Duodenal mucosa (tissue), 2 donors: ENCODE measurements around the gene TAF4B.

Source experiments
- H3K27ac ChIP-seq: one replicate; pipeline ENCODE4 v1.7.0; 2013; ENCODE audit warnings: low read depth, low read length
- H3K27me3 ChIP-seq, 2 donors: one replicate each; pipeline ENCODE4 v1.7.0; 2013; ENCODE audit warnings: low read length in 2 of 2, control low read depth in 1 of 2; ENCODE audit not compliant: insufficient read depth in 2 of 2, control insufficient read depth in 1 of 2
- H3K36me3 ChIP-seq, 2 donors: one replicate each; pipeline ENCODE4 v1.7.0; 2013; ENCODE audit warnings: low read length in 2 of 2, control low read depth in 1 of 2; ENCODE audit not compliant: insufficient read depth in 2 of 2, control insufficient read depth in 1 of 2
- H3K4me1 ChIP-seq, 2 donors: one replicate each; pipeline ENCODE4 v1.7.0; 2013; ENCODE audit warnings: low read length in 2 of 2, control low read depth in 1 of 2; ENCODE audit not compliant: insufficient read depth in 2 of 2, control insufficient read depth in 1 of 2
- H3K4me3 ChIP-seq, 2 donors: one replicate each; pipeline ENCODE4 v1.7.0; 2013; ENCODE audit warnings: low read length in 2 of 2, low read depth in 1 of 2
- H3K9ac ChIP-seq, 2 donors: one replicate each; pipeline ENCODE4 v1.7.0; 2013; ENCODE audit warnings: low read length in 2 of 2, low read depth in 1 of 2
- H3K9me3 ChIP-seq, 2 donors: one replicate each; pipeline ENCODE4 v1.7.0; 2013; ENCODE audit warnings: low read length in 2 of 2, control low read depth in 1 of 2; ENCODE audit not compliant: control insufficient read depth in 1 of 2

TAF4B gene

DNA sequence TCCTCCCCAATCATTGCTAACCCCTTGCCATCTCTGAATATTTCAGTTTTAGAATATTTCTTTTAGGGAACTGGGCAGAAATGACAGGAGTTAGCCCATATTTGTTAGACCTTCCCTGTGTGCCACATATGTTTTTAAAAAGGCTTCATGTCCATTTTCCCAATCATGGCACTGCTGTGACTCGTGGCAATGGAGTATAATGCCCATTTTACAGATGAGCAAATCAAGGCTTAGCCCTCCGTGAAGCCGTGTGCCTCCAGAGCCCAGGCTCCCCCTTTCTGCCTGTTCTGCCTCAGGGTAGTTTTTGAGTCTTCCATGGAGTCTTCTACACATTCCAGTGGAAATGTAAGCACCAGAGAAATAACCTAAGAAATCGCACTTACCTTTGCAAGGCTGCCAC lies 192.0 kb downstream of the TAF4B start:
- Histone ChIP-seq H3K36me3 (no peaks in the 10 kb centered on the region), H3K27me3 (no peaks in the 10 kb centered on the region), H3K4me1 (no peaks in the 10 kb centered on the region), H3K4me3 (no peak overlapping the region), H3K9ac (no peak overlapping the region), H3K9me3 (no peaks in the 10 kb centered on the region), H3K27ac (no peak overlapping the region)

DNA sequence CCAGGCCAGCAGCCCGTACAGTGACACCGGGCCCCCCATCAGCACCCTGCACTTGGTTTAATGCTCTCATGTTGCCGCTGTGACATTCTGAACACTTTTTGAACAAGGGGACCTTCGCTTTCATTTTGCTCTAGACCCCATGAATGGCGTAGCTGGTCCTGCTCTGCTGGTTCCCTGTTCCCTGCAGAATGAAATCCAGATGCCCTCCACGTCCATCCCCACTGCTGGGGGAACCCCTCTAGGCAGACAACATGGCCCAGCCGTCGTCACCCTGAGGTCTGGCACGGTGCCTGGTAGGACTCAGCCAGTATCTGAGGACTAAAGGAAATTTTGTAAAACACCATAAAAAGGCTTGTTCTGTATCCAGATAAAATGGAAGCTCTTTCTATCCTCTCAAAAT lies 193.5 kb downstream of the TAF4B start:
- Histone ChIP-seq H3K4me1 (no peaks in the 10 kb centered on the region), H3K27ac (no peak overlapping the region)

DNA sequence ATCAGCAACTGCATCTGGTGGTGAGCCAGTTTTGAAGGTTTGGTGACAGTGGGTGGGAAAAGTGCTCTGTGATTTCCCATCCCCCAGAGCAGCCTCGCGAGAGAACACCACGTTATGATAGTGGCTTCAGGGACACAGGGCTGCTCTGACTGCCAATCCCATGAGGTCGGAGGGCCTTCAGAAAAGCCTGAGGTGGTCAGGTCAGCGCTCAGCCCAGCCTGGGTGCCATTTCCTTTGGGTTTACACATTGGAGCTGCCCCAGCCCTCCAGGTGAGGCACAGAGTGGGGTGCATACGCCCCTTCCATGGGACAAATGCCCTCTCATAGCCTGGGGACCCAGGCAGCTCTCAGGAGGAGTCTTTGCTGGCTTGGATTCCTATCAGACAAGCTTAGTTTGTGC lies 195.3 kb downstream of the TAF4B start:
- Histone ChIP-seq H3K4me3 (no peak overlapping the region), H3K9ac (no peak overlapping the region), H3K27me3 (no peaks in the 10 kb centered on the region), H3K9me3 (no peaks in the 10 kb centered on the region), H3K27ac (no peak overlapping the region), H3K4me1 (no peaks in the 10 kb centered on the region), H3K36me3 (no peaks in the 10 kb centered on the region)

More for the DNA sequence above, 193.5 kb downstream of the TAF4B start:
- no peak overlapping the region for H3K4me3 ChIP-seq
- H3K9ac ChIP-seq, result no peak overlapping the region
- H3K36me3 ChIP-seq, result no peaks in the 10 kb centered on the region
- H3K9me3 ChIP-seq, result no peaks in the 10 kb centered on the region
- H3K27me3 ChIP-seq, result no peaks in the 10 kb centered on the region

DNA sequence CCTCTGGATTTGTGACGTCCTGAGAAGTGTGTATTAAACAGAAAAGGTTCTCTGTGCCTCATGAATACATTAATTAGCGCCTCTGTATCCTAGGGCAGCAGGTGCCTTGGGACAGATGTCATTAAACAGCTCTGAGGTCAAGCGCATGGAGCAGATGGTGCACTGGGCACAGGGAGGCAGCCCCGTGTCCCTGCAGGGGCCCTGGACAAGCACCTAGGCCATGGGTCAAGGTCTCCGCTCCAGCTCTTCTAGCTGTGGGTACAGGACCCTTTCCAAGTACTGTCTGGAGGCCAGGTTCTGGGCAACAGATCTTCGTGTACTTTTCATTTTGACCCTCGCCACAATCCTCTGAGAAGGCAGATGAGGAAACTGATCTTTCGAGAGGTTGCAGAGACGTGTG lies 195.7 kb downstream of the TAF4B start:
- Histone ChIP-seq H3K27ac (no peak overlapping the region), H3K9me3 (no peaks in the 10 kb centered on the region), H3K9ac (no peak overlapping the region), H3K4me1 (no peaks in the 10 kb centered on the region), H3K27me3 (no peaks in the 10 kb centered on the region), H3K36me3 (no peaks in the 10 kb centered on the region), H3K4me3 (no peak overlapping the region)

DNA sequence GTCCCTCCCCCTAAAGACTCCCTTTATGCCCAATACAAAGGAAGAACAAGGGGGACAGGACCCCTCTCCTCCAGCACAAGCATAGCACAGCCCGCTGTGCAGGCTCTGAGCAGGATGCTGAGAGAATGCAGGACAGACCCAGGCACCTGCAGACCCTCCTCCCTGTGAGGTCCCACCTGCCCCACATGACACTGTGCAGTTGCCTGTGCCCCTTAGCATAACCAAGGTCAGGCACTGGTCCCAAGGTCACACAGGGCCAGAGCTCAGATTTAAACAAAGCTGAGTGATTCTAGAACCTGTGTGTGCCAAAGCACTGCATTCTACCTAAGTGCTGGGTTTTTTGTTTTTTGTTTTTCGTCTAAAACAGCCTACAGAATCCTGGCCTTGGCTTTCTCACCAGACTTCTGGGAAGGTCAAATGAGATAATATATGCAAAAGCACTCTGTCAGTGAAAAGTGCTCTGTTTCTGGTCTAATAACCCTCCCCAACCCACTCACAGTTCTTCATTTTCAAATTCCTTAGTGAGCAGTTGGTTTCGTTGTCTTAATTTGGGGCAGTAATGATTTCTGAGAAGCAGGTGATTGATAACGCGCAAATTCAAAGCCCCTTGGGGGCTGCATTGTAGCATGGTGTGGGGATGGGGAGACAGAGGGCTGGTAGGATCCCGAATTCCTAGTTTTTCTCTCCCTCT lies 196.4 kb downstream of the TAF4B start:
- H3K36me3 ChIP-seq, result no peaks in the 10 kb centered on the region
- H3K4me1 ChIP-seq, result no peaks in the 10 kb centered on the region
- H3K27ac ChIP-seq, result no peak overlapping the region
- H3K4me3 ChIP-seq, result no peak overlapping the region
- H3K9ac ChIP-seq, result no peak overlapping the region
- H3K9me3 ChIP-seq, result no peaks in the 10 kb centered on the region
- no peaks in the 10 kb centered on the region for H3K27me3 ChIP-seq

DNA sequence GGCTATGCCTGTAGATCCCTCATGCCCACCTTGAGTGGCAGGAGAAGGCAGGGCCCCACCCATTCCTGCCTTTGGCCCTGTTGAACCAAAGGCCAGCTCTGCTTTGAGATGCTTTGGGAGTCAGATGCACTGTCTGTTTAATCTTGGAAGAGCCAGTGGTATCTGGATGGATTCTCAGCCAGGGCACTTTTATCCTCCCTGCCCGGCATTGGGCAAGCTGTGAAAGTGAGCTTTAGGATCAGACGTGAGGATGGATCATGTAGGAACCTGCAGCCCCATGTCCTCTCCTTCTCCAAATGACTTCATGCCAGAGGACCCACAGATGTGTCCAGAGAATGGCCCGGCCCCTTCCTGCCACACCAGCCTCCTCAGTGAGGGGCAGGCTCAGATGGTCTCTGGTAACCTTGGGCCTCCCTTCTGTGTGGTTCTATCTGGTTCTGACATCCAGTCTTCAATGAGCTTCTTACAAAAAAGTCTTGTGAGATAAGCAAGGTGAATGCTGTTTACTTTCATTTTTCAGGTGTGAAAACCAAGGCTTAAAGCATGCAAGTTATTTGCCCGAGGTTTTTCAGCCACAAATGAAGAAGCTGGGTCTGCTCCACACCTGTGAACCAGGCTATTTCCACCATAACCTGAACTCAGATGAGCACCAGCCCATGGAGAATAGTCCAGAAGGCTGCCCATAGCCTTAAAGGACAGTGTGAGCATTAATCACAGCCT lies 198.3 kb downstream of the TAF4B start:
- H3K4me3 ChIP-seq, result no peak overlapping the region
- H3K27me3 ChIP-seq, result no peaks in the 10 kb centered on the region
- no peaks in the 10 kb centered on the region for H3K4me1 ChIP-seq

DNA sequence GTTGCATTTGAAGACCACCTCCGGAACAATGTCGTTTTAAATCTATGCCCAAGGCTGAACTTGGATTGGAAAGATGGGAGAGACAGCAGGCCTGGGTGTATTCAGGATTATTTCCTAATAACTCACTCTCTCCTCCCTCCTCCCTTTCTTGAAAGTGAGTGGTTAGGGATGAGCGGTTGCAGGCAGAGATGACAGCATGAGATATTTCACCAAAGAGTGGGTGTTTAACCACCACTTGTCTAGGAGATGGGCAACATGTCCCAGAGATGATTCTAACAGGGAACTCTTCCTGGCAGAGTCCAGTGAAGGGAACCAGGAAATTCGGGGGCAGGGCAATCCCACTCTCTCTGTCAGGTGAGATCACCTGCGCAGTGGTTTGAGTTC lies 198.9 kb downstream of the TAF4B start:
- no peaks in the 10 kb centered on the region for H3K9me3 ChIP-seq
- no peaks in the 10 kb centered on the region for H3K36me3 ChIP-seq
- no peak overlapping the region for H3K27ac ChIP-seq
- no peak overlapping the region for H3K9ac ChIP-seq
- H3K4me1 ChIP-seq, result no peaks in the 10 kb centered on the region
- H3K4me3 ChIP-seq, result no peak overlapping the region
- H3K27me3 ChIP-seq, result no peaks in the 10 kb centered on the region

More for the DNA sequence above, 198.3 kb downstream of the TAF4B start:
- Histone ChIP-seq H3K27ac (no peak overlapping the region), H3K36me3 (no peaks in the 10 kb centered on the region), H3K9ac (no peak overlapping the region), H3K9me3 (no peaks in the 10 kb centered on the region)

DNA sequence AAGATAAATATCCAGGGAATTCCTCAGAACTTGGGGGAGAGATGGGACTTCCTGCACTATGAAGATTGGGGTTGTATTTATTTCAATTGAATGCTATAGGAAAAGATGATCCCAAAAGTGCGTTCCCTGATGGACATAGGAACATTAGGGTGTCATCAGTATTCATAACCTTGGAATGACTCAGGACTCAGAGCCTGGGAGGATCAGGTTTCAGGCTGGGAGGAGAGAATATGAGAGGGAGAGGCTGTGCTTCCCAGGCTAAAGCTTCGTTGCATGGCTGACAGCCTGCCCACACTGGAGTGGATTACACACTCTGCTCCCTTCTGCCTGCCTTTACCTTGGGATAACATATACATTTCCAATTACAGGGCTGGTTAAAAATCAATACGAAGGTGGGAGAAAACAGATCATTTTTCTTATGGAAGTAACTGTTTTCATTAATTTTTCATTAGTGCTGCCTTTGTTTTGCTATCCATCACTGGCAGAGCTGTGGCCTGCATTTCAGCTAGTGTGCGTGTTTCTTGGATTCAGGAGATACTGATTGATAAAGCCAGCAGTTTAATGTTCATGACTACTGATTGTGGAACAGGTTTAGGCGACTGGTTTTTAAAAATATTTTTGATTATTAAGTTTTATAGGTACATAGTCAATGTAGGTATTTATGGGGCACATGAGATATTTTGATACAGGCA lies 203.4 kb downstream of the TAF4B start:
- H3K9me3 ChIP-seq, result no peaks in the 10 kb centered on the region
- no peaks in the 10 kb centered on the region for H3K4me1 ChIP-seq
- no peaks in the 10 kb centered on the region for H3K36me3 ChIP-seq
- H3K27ac ChIP-seq, result no peak overlapping the region
- H3K4me3 ChIP-seq, result no peak overlapping the region
- no peak overlapping the region for H3K9ac ChIP-seq
- H3K27me3 ChIP-seq, result no peaks in the 10 kb centered on the region

DNA sequence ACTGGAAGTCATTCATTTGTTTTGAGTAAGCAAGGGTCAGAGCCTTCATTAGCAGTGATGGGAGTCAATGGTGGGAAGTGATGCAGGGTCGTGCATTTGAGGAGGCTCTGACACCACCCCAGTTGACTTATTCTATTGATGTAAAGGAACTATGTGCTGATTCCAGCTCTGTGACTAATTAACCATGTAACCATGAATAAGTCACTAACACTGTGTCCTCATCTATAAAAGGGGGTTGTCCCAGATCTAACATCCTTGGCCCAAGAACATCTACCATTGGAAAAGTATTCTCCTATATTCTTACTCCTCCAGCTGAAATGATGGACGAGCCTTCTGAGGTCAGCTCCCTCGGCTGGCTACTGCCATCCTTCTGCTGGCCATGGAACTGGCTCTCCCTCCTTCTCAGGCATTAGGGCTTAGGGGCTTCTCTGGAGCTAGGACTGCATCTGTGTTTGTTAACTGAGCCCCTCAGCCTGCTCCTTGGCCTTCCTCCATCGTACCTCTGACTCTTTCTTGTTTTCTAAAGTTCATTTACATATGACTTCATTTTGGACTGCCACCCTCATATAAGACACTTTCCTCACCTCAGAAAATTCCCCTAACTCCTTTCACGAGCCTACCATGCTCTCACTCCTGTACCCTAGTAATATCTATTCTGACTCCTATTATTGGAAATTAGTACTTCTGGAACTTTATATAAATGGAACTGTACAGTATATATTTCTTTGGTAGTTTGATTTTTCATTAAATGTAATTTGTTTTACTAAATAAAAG lies 206.6 kb downstream of the TAF4B start:
- H3K4me1 ChIP-seq, result no peaks in the 10 kb centered on the region
- no peak overlapping the region for H3K9ac ChIP-seq
- H3K36me3 ChIP-seq, result no peaks in the 10 kb centered on the region
- H3K4me3 ChIP-seq, result no peak overlapping the region
- H3K9me3 ChIP-seq, result no peaks in the 10 kb centered on the region
- H3K27ac ChIP-seq, result no peak overlapping the region
- no peaks in the 10 kb centered on the region for H3K27me3 ChIP-seq

DNA sequence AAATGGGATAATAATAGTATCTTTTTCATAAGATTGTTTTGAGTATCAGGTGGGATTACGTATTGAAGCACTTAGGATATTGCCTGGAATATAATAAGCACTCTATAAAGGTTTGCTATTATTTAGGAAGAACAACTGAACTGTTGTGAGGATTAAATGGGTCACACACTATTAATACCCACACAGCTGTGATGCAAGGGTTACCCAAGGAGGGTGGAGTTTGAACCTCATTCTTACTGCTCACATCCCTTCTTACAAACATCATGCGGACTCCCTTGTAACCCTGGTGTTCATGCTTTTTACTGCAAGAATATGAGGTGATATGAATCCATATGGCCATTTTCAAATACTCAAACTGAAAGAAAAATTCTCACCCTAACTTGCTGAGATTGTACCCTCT lies 208.6 kb downstream of the TAF4B start:
- Histone ChIP-seq H3K9me3 (no peaks in the 10 kb centered on the region), H3K27me3 (peaks cover 0 to 4% of the 10 kb centered on the region in 2 donors), H3K9ac (no peak overlapping the region), H3K36me3 (no peaks in the 10 kb centered on the region), H3K4me3 (no peak overlapping the region), H3K4me1 (no peaks in the 10 kb centered on the region), H3K27ac (no peak overlapping the region)
